ENCODE measurements around the gene CACNG3.
"Not testable (repeated sequence)": the region's sequence is repeated elsewhere in the genome, so short reads cannot be mapped to it uniquely, and the experiment has no call there.

CACNG3 gene

DNA sequence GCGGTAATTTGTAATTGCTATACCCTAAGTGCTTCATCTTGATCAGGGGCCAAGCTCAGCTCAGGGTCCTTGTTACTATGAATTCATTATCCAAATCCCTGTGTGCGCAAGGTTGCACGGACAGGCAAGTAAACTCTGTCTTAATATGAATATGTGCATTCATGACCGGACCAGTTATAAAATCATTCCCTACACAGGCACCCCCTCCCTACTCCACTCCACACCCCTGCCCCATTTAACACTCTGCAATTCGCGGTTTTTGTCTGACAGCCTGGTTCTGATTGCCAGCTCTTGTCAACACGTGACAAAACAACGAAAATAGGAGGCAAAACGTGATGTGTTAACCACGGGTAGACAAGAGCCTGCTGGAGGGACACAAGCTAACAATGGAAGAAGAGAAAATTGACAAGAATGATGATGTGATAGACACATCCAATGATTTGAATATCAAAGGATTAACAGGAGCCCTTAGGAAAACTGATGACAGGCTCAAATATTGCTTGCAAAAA lies 76.5 kb downstream of the CACNG3 start:
- no peak for DNase-seq (ENCODE audit: low spot score)

DNA sequence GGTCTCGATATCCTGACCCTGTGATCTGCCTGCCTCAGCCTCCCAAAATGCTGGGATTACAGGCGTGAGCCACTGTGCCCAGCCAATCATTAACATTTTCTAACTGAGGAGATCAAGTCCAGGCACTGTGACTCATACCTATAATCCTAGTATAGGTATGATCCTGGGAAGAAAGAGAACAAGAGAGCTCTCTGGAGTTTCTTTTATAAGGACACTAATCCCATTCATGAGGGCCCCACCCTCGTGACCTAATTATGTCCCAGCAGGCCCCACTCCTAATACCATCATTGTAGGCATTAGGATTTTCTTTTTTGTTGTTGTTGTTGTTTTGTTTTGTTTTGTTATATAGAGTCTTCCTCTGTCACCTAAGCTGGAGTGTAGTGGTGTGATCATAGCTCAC lies 80.4 kb downstream of the CACNG3 start:
- no peak for DNase-seq (ENCODE audit: low spot score)

DNA sequence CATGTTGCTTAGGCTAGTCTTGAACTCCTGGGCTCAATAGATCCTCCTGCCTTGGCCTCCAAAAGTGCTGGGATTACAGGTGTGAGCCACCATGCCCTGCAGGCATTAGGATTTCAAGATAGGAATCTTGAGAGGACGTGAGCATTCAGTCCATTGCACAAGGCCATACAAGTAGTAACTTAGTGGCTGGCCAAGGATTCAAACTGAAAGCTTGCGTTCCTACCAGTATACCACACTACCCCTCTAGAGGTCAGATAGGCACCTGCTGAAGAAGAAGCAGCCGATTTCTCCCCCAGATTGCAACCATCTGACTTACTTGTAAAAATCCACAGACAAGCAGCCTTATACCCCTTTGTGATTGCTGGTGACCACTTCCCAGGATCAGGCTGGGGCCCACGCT lies 80.9 kb downstream of the CACNG3 start:
- no peak for DNase-seq (ENCODE audit: low spot score)

DNA sequence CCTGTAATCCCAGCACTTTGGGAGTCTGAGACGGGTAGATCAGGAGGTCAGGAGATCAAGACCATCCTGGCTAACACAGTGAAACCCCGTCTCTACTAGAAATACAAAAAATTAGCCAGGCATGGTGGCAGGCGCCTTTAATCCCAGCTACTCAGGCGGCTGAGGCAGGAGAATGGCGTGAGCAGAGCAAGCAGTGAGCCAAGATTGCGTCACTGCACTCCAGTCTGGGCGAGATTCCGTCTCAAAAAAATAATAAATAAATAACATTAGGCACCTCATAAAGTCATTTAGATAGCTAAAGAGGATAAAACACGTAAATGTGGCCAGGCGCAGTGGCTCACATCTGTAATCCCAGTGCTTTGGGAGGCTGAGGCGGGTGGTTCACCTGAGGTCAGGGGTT lies 87.7 kb downstream of the CACNG3 start:
- not testable (repeated sequence) for DNase-seq (ENCODE audit: low spot score)

DNA sequence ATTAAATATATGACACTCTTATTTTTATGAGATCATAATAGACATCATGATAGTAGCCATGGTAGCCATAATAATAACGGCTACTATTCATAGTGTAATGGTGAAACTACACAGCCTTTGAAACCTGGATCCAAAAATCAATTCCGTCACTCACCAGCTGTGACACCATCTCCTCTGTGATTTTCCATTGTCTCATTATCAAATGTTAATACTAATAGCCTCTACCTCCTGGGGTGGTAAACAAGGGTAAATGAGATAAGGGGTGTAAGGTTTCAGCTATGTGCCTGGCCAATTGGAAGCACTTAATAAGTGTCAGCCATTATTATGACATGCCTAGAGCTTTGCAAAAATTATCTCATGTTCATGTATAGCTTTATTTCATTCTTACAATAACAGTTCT lies 88.6 kb downstream of the CACNG3 start:
- DNase-seq (ENCODE audit: low spot score): no peak

DNA sequence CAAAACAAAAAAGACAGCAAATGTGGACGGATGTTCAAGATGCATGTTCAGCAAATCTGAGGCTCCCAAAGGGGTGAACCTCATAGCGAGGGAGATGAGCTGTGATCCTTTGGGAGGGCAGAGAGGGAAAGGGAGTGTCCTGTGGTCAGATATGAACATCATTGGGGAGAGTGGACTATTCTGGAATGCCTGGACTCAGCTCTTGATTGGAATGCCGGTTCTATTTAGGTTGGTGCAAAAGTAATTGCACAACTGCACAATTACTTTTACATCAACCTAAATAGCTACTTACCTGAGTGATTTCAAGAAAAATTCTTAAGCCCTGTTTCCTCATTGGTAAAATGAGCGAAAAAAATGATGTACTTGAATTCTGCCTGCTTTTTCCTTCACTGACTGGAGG lies 89.6 kb downstream of the CACNG3 start:
- DNase-seq (ENCODE audit: low spot score): no peak

DNA sequence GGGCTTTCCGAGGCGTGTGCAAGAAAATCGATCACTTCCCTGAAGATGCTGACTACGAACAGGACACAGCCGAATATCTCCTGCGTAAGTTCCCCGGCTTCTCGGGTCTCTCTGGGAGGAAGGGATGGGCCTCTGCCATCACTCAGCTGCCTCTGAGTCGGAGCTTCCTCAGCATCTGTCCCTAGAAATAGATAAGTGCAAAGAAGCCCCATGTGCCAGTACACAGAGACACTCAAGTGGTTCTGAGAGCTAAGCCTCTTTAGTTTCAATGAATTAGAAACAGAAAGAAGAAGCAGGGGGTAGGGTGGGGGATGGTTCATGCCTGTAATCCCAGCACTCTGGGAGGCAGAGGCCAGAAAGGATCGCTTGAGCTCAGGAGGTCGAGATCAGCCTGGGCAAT lies 90.6 kb downstream of the CACNG3 start:
- DNase-seq (ENCODE audit: low spot score): no peak

DNA sequence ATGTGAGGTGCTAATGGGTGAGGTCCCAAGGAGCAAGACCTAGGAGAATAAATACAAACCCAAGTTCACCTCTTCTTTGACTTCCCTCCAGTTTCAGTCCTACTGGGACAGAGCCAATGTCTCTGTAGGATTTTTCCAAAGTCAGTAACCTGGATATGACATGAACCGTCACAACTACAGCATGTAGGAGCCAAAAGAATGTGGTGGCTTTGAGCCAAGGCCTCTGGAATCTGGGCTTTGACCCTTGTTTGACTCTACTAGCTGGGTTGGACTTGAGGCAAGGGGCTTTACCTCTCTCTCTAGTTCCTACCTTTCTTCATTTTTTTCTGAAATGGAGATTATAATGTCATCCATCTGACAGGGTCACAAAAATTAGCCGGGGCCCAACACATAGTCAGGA lies 91.4 kb downstream of the CACNG3 start:
- DNase-seq (ENCODE audit: low spot score): no peak

DNA sequence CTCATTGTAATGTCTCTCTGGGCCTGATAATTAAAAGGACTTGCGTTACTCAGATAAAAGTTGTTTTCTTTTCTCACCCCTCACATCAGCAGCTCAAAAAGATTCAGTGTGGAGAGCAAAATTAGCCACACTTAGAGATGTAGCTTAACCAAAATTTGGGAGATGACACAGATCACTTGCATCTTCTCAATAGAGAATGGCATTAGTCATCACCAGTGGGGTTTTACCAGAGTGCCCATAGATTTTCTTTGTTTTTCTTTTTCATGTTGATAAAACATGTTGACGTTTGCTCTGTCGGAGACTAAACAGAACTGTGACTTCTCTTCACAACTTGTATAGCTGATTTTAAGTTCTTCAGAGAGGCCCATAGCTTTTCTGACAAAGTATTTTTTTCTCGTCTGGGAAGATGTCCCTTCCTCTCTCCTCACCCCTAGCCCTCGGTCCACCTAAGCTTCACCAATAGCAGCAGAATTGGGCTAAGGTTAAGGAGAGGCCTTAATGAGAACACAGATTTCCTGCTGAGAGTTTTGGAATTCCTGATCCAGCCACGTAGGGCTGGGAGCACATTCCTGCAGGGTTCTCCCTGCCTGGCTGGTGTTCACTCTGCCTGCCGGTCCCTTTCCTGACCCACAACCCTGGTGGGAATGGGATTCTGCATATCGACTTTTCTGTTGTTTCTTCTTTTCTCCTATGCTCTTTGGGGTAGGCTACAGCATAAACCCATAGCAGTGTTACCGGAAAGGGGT lies 92.6 kb downstream of the CACNG3 start:
- DNase-seq (ENCODE audit: low spot score): no peak

DNA sequence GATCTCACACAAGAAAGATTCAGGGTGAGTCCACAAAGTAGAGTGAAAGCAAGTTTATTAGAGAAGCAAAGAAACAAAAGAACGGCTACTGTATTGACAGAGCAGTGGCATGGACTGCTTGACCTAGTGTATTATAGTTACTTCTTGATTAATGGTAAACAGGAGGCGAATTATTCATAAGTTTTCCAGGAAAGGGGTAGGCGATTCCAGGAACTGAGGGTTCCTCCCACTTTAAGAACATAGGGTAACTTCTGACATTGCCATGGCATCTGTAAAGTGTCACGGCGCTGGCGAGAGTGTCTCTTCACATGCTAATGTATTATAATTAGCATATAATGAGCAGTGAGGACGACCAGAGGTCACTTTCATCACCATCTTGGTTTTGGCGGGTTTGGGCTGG lies 93.2 kb downstream of the CACNG3 start:
- DNase-seq (ENCODE audit: low spot score): no peak

DNA sequence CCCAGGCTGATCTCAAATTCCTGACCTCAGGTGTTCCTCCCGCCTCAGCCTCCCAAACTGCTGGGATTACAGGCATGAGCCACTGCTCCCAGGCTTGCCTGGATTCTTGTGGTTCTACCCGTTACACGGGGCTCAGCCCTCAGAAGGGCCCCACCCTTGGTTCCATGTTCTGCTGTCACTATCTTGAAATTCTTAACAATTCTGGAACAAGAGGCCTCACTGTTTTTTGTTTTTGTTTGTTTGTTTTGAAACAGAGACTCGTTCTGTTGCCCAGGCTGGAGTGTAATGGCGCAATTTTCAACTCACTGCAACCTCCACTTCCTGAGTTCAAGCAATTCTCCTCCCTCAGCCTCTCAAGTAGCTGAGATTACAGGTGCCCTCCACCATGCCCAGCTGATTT lies 96.6 kb downstream of the CACNG3 start:
- no peak for DNase-seq (ENCODE audit: low spot score)

DNA sequence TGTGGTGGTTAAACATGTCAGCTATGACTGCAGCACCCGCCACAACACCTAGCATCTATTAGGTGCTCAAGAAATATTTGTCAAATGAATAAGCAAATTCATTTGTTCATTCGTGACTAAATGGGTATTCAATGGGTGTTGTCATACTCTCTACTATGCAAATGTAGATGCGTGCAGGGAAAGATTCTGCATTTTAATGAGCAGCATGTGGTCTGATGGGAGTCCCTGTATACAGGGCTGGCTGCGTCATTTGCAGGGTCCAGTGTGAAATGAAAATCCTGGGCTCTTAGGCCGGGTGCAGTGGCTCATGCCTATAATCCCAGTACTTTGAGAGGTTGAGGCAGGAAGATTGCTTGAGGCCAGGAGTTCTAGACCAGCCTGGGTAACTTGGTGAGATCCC lies 97.5 kb downstream of the CACNG3 start:
- no peak for DNase-seq (ENCODE audit: low spot score)

DNA sequence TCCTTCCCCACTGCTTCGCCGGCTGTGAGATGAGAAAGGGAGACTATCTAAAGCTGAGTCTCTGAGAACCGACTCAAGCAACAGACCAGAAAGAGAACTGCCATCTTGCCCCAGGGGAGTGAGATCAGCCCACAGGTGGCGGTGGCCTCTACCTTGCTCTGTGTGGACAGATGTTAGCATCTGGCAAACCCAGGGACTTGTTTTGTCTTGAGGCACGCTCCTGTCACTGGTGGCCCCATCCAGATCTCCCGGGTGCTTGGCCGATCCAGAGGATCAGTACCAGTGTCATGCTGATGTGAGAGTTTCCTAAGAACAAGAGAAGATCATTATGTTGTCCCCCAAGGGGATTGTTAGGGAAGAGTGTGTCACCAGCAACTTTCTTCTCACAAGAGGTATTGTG lies 101.4 kb downstream of the CACNG3 start:
- no peak for DNase-seq (ENCODE audit: low spot score)

DNA sequence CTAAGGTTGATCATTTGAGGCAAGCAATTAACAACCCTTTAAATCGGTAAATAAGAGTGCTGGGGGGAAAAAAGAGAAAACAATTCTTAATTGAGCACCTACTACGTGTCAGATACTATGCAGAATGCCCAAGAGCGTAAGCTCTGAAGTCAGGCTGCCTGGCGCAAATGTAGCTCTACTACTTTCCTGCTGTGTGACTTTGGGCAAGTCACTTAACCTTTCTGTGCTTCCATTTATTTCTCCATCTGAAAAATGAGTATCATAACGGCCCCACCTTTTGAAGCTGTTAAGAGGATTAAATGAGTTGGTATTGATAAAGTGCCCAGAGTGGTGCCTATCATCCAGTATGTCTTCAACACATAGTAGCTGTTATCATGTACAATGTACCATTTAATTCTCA lies 102.0 kb downstream of the CACNG3 start:
- DNase-seq (ENCODE audit: low spot score): no peak

DNA sequence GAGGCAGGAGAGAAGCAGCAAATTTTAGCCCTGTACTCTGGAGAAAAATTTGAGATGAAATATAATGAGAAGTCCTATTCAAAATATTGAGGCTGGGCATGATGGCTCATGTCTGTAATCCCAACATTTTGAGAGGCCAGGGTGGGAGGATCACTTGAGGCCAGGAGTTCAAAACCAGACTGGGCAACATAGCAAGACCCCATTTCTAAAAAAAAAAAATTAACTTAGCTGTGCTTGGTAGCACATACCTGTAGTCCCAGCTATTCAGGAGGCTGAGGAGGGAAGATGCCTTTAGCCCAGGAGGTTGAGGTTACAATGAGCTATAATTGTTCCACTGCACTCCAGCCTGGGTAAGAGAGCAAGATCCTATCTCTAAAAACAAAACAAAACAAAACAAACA lies 103.4 kb downstream of the CACNG3 start:
- DNase-seq (ENCODE audit: low spot score): no peak

DNA sequence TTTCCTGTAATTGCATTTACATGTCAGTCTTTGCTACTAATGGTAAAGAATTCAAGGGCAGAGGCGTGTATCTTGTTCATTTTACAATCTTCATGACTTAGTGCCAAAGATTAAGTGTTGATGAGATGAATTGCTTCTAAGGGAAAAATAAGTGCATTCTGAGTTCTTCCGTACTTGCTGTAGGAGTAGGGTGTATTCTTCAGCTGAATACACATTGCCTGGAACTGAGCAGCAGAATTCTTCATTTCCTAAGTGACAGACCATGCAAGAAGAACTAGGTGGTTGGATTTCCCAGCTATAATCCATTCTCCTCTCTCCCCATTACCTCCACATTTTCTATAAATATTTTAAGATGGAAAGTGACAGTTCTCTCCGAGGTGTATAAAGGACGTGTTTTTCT lies 104.8 kb downstream of the CACNG3 start:
- DNase-seq (ENCODE audit: low spot score): no peak

DNA sequence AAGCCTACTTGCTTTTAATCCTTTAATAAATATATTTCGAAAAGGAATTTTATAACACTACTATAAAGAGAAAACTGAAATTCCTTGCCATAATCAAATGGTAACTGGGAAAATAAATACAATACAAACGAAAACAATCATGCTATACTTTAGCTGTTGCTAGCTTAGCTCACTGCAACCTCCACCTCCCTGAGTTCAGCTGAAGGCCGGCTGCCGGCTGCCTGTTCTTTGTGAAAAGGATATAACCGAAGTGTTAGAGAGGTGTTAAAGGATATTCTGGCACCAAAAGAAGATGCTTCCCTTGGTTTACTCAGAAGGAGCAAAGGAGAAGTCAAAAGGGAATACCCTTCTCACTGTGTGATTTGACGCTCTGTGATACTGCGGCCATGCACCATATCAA lies 108.5 kb downstream of the CACNG3 start:
- DNase-seq (ENCODE audit: low spot score): no peak

DNA sequence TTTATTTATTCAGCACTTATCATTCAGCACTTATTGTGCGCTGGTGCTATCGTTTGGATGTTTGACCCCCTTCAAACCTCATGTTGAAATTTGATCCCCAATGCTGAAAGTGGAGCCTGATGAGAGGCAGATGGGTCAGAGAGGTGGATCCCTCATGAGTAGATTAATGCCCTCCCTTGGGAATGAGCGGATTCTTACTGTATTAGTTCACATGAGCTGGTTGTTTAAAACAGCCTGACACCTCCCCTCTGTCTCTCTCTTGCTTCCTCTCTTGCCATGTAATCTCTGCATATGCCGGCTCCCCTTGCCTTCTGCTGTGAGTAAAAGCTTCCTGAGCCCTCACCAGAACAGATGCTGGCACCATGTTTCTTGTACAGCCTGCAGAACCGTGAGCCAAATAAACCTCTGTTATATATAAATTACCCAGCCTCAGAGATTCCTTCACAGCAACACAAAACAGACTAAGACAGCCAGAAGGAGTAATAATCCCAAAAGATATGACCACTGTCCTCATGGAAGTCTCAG lies 111.1 kb downstream of the CACNG3 start:
- no peak for DNase-seq (ENCODE audit: low spot score)

DNA sequence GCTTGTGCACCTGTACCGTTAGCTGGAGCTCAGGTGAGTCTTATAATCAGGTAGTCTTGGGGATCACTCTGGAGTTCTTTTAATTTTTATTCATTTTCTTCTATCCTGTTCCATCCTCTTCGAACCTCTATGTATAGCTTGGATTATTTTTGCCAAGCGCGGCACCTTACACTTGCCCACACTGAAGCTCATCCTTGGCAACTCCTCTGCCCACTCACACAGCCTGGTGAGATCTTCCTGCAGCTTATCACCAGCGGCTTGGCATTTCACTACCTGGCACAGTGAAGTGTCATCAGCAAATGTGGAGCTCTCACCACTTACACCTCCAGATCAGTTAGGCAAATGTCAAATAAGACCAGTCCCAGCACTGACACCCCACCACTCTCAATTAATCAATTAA lies 116.7 kb downstream of the CACNG3 start:
- DNase-seq (ENCODE audit: low spot score): no peak

DNA sequence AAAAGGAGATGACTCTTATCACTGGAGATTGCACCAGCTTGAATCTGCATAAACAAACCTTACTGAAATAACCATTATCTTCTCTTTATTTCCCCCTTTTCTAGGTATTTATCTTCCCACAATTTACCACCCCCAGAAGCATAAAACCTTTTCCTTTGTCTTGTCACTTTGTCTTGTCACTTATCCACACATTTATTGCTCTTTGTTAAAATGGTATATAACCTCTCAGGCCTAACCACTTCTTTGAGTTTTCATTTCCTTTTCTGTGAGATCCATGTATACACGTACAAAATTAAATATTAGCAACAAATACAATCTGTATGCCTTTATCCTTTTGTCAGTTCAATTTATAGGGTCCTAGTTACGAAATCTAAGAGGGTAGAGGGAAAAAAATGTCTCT lies 122.9 kb downstream of the CACNG3 start:
- DNase-seq (ENCODE audit: low spot score): no peak

DNA sequence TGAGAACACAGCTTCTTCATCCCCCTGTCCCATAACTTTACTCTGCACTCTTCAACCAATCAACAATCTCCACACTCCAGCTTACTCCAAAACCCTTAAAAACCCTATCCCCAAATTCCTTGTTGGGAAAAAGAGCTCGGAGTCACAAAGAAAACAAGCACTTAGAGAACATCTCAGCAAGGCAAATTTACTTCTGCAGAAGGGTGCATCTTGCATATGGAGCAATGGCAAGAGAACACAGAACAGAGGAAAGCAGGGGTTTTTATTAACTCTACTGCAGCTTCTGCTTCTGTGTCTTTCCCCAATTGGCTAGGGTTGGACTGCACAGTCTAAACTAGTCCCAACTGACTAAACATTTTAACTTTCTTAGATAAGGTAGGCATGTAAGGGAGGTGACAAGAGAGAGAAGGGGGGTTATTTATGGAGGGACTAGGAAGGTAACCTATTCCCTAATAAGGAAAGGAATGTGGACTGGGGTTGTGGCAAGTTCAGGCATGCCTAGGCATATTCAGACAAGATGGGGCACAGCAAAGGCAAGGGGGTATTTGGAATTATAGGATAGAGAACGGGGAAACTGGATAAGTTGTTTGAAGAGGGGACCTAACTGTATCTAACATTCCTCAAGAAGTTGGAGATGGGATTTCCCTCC lies 125.5 kb downstream of the CACNG3 start:
- no peak for DNase-seq (ENCODE audit: low spot score)

DNA sequence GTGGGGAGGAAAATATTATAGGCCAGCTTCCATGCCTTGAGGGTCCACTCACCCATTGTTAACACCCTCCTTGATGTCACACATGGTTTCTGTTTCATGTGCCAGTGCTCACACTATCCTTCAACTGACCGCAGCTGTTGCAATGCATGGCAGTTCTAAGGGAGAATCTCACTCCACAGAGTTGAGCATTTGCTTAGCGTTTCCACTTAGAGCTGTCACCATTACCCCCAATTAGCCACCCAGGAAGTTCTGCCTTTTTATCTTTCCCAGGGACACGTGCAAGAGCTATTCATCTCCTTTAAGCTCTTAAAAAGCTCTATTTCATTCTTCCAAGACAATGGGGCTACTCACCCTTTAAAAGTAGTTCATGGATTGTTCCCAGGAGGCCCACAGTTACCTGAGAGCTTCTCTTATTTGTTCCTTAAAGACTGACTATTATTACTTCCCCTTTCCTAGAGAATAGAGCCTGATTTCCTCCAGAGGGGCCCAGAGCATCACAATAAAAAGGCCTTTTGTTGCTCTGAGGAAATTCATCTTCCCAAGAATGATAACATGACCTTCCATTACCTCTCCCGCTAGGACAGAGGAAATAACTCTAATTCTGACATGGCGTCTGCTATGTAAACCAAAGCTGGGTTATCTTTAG lies 126.8 kb downstream of the CACNG3 start:
- DNase-seq (ENCODE audit: low spot score): no peak

DNA sequence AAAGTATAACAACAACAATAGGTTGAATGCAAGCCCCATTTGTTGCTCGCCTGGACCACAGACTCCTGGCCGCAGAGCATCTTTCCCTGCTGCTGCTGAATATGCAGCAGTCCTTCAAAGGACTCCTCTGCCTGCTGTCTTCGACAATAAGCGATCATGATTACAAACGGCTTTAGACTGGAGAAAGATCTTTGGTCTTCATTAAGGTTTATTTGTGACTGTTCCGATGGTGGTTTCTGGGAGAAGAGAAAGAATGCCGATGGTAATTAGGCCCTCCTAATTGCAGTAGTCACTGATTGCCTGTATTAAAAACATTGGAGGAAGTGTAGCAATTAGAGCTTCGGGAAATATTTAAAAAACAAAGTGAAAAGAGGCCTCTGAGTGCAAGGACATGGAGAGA lies 138.2 kb downstream of the CACNG3 start:
- DNase-seq (ENCODE audit: low spot score): no peak

All from HuH-7 (cell line).